C4-2B (cell line): Measurements from ENCODE around the gene CTNNA1.

Experiments used
- CTCF ChIP-seq: fragments of 450-650 bp; conservative IDR thresholded peaks from 2 replicates; pipeline ENCODE4 v1.5.1; 2017; ENCODE audit warnings: mild to moderate bottlenecking
- ZFX ChIP-seq: fragments of 450-650 bp; IDR thresholded peaks from 2 replicates; pipeline ENCODE4 v1.6.1; 2017

- no peak for TF ChIP-seq CTCF
- no peak for TF ChIP-seq ZFX
Measured at GRCh38 chr5:138815529-138815928, 62.3 kb downstream of the CTNNA1 start.
